Glutamatergic neuron (in vitro differentiated cells): ENCODE results near the gene HOXA9. TPM values are rescaled to one million over a fixed set of nuclear protein-coding genes. Genes with fewer than 3 reads are reported as not detected.

Source experiments
- DNase-seq: peaks from one replicate; pipeline ENCODE4 v3.0.0; 2022
- H3K27ac Mint-ChIP-seq: one replicate; pipeline ENCODE4 v1.8.0; 2020; ENCODE audit warnings: mild to moderate bottlenecking, mixed read lengths, inconsistent platforms; ENCODE audit not compliant: unreplicated experiment
- H3K27me3 Mint-ChIP-seq: one replicate; pipeline ENCODE4 v1.8.0; 2020; ENCODE audit warnings: mild to moderate bottlenecking, moderate library complexity, mixed read lengths, inconsistent platforms; ENCODE audit not compliant: unreplicated experiment
- H3K36me3 Mint-ChIP-seq: one replicate; pipeline ENCODE4 v1.8.0; 2020; ENCODE audit warnings: mild to moderate bottlenecking, mixed read lengths, inconsistent platforms; ENCODE audit not compliant: unreplicated experiment
- H3K4me1 Mint-ChIP-seq: one replicate; pipeline ENCODE4 v1.8.0; 2020; ENCODE audit warnings: mild to moderate bottlenecking, low read depth, mixed read lengths, inconsistent platforms; ENCODE audit not compliant: unreplicated experiment
- H3K4me3 Mint-ChIP-seq: one replicate; pipeline ENCODE4 v1.8.0; 2020; ENCODE audit warnings: mild to moderate bottlenecking, mixed read lengths, inconsistent platforms; ENCODE audit not compliant: unreplicated experiment
- H3K9me3 Mint-ChIP-seq: one replicate; pipeline ENCODE4 v1.8.0; 2020; ENCODE audit warnings: mild to moderate bottlenecking, moderate library complexity, mixed read lengths, inconsistent platforms; ENCODE audit not compliant: unreplicated experiment
- CTCF ChIP-seq: fragments of 200-600 bp; sonication (generic); IDR thresholded peaks from one replicate; pipeline ENCODE4 v1.5.0; 2021; ENCODE audit not compliant: partially characterized antibody, unreplicated experiment
- total RNA-seq: library from RNA; stranded (reverse); fragmentation: NEBNext Ultra II Directional; extraction: Animal tissue kit (Norgen Biotek cat#: 25700); gene quantifications from one replicate; pipeline ENCODE4 v1.2.1, GENCODE V29; 2021; ENCODE audit not compliant: unreplicated experiment

The HOXA9 gene
- total RNA-seq, 1 donor from 2014 or later: not detected

- no peaks in the 10 kb centered on the region for H3K4me1 Mint-ChIP-seq
- no peak for TF ChIP-seq CTCF
- DNase-seq: no peak
- H3K36me3 Mint-ChIP-seq: peaks cover 5% of the 10 kb centered on the region
- H3K27ac Mint-ChIP-seq: no peak overlapping the region
- peaks cover 36% of the 10 kb centered on the region for H3K27me3 Mint-ChIP-seq
- peaks cover 4% of the 10 kb centered on the region for H3K9me3 Mint-ChIP-seq
- peak overlapping the region; percentile 39 for H3K4me3 Mint-ChIP-seq
These were observed 26.4 kb downstream of the HOXA9 start for GRCh38 chr7:27138985-27139333.

GRCh38 chr7:27138472-27138871 lies 26.9 kb downstream of the HOXA9 start:
- Mint-ChIP-seq H3K36me3 (peaks cover 5% of the 10 kb centered on the region), H3K4me1 (no peaks in the 10 kb centered on the region), H3K4me3 (no peak overlapping the region), H3K27ac (no peak overlapping the region), H3K27me3 (peaks cover 35% of the 10 kb centered on the region), H3K9me3 (peaks cover 4% of the 10 kb centered on the region)
- no peak for TF ChIP-seq CTCF
- DNase-seq: no peak

GRCh38 chr7:27137640-27138315 lies 27.6 kb downstream of the HOXA9 start:
- peaks cover 40% of the 10 kb centered on the region for H3K27me3 Mint-ChIP-seq
- no peak overlapping the region for H3K27ac Mint-ChIP-seq
- no peak for DNase-seq
- peaks cover 4% of the 10 kb centered on the region for H3K9me3 Mint-ChIP-seq
- no peak for TF ChIP-seq CTCF
- H3K4me1 Mint-ChIP-seq: no peaks in the 10 kb centered on the region
- peaks cover 5% of the 10 kb centered on the region for H3K36me3 Mint-ChIP-seq
- H3K4me3 Mint-ChIP-seq: no peak overlapping the region

GRCh38 chr7:27134392-27134791 lies 30.9 kb downstream of the HOXA9 start:
- Mint-ChIP-seq H3K36me3 (no peaks in the 10 kb centered on the region), H3K27me3 (peaks cover 35% of the 10 kb centered on the region), H3K9me3 (peaks cover 5% of the 10 kb centered on the region), H3K4me3 (no peak overlapping the region), H3K4me1 (no peaks in the 10 kb centered on the region), H3K27ac (no peak overlapping the region)
- no peak for TF ChIP-seq CTCF
- no peak for DNase-seq

GRCh38 chr7:27133409-27134231 lies 31.7 kb downstream of the HOXA9 start:
- H3K4me3 Mint-ChIP-seq: no peak overlapping the region
- peaks cover 40% of the 10 kb centered on the region for H3K27me3 Mint-ChIP-seq
- peaks cover 5% of the 10 kb centered on the region for H3K9me3 Mint-ChIP-seq
- DNase-seq: no peak
- no peaks in the 10 kb centered on the region for H3K4me1 Mint-ChIP-seq
- H3K36me3 Mint-ChIP-seq: no peaks in the 10 kb centered on the region
- no peak for TF ChIP-seq CTCF
- H3K27ac Mint-ChIP-seq: no peak overlapping the region
